Measurements from ENCODE around the gene RNF144B.

DNA sequence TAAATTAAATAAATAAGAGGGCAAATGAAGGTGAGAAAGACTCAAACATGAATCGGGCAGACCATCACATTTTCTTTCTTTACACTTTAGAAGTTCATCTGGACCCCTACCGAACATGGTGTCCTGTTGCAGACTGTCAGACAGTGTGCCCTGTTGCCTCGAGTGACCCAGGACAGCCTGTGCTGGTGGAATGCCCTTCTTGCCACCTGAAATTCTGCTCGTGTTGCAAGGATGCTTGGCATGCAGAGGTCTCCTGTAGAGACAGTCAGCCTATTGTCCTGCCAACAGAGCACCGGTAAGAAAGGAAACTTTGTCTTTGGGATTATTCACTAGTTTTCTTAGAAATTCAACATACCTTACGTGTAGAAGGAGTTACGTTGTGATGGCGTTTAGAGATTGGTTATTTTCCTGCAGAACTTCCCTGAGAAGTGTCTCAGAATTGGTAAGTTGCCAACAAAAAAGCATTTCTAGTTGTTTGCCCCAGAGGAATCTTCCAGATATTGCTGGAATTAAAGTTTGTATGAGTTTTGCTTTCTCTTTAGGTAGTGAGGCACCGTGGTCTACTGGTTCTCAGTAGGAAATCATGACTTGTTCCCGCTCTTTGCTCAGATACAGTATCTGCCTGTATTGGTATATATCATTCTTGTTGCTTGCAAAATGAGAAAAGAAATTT lies 70.1 kb downstream of the RNF144B start:
- no peak for TF ChIP-seq EZH2 (IDR thresholded peaks at IDR 0.05; ENCODE audit: insufficient read depth, low read length)
- TF ChIP-seq, protein P1, sequence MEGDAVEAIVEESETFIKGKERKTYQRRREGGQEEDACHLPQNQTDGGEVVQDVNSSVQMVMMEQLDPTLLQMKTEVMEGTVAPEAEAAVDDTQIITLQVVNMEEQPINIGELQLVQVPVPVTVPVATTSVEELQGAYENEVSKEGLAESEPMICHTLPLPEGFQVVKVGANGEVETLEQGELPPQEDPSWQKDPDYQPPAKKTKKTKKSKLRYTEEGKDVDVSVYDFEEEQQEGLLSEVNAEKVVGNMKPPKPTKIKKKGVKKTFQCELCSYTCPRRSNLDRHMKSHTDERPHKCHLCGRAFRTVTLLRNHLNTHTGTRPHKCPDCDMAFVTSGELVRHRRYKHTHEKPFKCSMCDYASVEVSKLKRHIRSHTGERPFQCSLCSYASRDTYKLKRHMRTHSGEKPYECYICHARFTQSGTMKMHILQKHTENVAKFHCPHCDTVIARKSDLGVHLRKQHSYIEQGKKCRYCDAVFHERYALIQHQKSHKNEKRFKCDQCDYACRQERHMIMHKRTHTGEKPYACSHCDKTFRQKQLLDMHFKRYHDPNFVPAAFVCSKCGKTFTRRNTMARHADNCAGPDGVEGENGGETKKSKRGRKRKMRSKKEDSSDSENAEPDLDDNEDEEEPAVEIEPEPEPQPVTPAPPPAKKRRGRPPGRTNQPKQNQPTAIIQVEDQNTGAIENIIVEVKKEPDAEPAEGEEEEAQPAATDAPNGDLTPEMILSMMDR (IDR thresholded peaks at IDR 0.05; ENCODE audit: insufficient read depth, low read depth, low read length): no peak

Data from astrocyte (in vitro differentiated cells and primary cell).